IPS DF 4.7 (cell line): ENCODE data around the gene SORBS2.
"Not testable (repeated sequence)": the region's sequence is repeated elsewhere in the genome, so short reads cannot be mapped to it uniquely, and the experiment has no call there.

ENCODE experiments used
- DNase-seq: peaks from one replicate; pipeline ENCODE4 v3.0.0-alpha.2; 2013; ENCODE audit warnings: low spot score; ENCODE audit errors: extremely low read depth

SORBS2 gene

GRCh38 chr4:185811509-185812364 is at the start of gene SORBS2:
TSS of gene SORBS2 (minus strand) at chr4:185812194. CDS start at chr4:185690571, 121,623 bp downstream.
- no peak for DNase-seq

- DNase-seq: no peak
Observed at GRCh38 chr4:185859111-185859510, 47.1 kb upstream of the SORBS2 start.

GRCh38 chr4:185857561-185857960 is 45.6 kb upstream of the SORBS2 start:
- DNase-seq: not testable (repeated sequence)

GRCh38 chr4:185853841-185854240 is 41.8 kb upstream of the SORBS2 start:
- DNase-seq: no peak

- no peak for DNase-seq
Observed at GRCh38 chr4:185852961-185853360, 41.0 kb upstream of the SORBS2 start.

- DNase-seq: no peak
Observed at GRCh38 chr4:185849664-185850550, 37.9 kb upstream of the SORBS2 start.

- no peak for DNase-seq
Observed at GRCh38 chr4:185847352-185848097, 35.5 kb upstream of the SORBS2 start.

GRCh38 chr4:185846505-185847150 is 34.6 kb upstream of the SORBS2 start:
- DNase-seq: no peak

GRCh38 chr4:185845966-185846365 is 34.0 kb upstream of the SORBS2 start:
- DNase-seq: no peak

- no peak for DNase-seq
Observed at GRCh38 chr4:185841451-185841850, 29.5 kb upstream of the SORBS2 start.

- DNase-seq: no peak
Observed at GRCh38 chr4:185840953-185841352, 29.0 kb upstream of the SORBS2 start.

GRCh38 chr4:185840201-185840600 is 28.2 kb upstream of the SORBS2 start:
- DNase-seq: no peak

- DNase-seq: no peak
Observed at GRCh38 chr4:185839770-185840169, 27.8 kb upstream of the SORBS2 start.

- DNase-seq: peak; percentile 98
Observed at GRCh38 chr4:185839194-185839712, 27.3 kb upstream of the SORBS2 start.

- DNase-seq: no peak
Observed at GRCh38 chr4:185838514-185839193, 26.7 kb upstream of the SORBS2 start.

- DNase-seq: no peak
Observed at GRCh38 chr4:185838104-185838452, 26.1 kb upstream of the SORBS2 start.

GRCh38 chr4:185837415-185838103 is 25.6 kb upstream of the SORBS2 start:
- no peak for DNase-seq

- no peak for DNase-seq
Observed at GRCh38 chr4:185836241-185837084, 24.5 kb upstream of the SORBS2 start.

GRCh38 chr4:185835814-185836213 is 23.8 kb upstream of the SORBS2 start:
- DNase-seq: no peak
